Fibroblast of lung (primary cell): ENCODE measurements around the gene ZNF384. TPM values are rescaled to one million over a fixed set of nuclear protein-coding genes. Genes with fewer than 3 reads are reported as not detected.
"Not testable (repeated sequence)": the region's sequence is repeated elsewhere in the genome, so short reads cannot be mapped to it uniquely, and the experiment has no call there.

ENCODE experiments used
- DNase-seq, 2 donors: peaks; one replicate each; pipeline versions ENCODE4 v3.0.0 to v3.0.0-alpha.2; 2010; ENCODE audit warnings: low read depth in 2 of 2
- H2AFZ ChIP-seq: 2 replicates; pipeline ENCODE4 v1.5.1; 2012; ENCODE audit warnings: low read length, control low read depth, inconsistent platforms
- H3K27ac ChIP-seq: 2 replicates; pipeline ENCODE4 v1.5.1; 2011; ENCODE audit warnings: low read length, control low read depth; ENCODE audit not compliant: insufficient read depth
- H3K27me3 ChIP-seq: 2 replicates; pipeline ENCODE4 v1.5.1; 2011; ENCODE audit warnings: mild to moderate bottlenecking, low read length; ENCODE audit not compliant: control insufficient read depth, insufficient read depth
- H3K36me3 ChIP-seq: 2 replicates; pipeline ENCODE4 v1.5.1; 2011; ENCODE audit warnings: low read length; ENCODE audit not compliant: control insufficient read depth, insufficient read depth
- H3K4me1 ChIP-seq: 2 replicates; pipeline ENCODE4 v1.5.1; 2011; ENCODE audit warnings: low read length; ENCODE audit not compliant: control insufficient read depth, insufficient read depth; ENCODE audit errors: extremely low read depth
- H3K4me2 ChIP-seq: 2 replicates; pipeline ENCODE4 v1.5.1; 2011; ENCODE audit warnings: low read length, control low read depth; ENCODE audit not compliant: insufficient read depth; ENCODE audit errors: extremely low read depth
- H3K4me3 ChIP-seq, 4 experiments: fragments of 200-600 bp in 1 of 4; sonication (generic) in 1 of 4; replicated peaks in 1 of 4; 2 replicates each; pipeline ENCODE4 v1.5.1; 2011 to 2016; ENCODE audit warnings: low read length in 4 of 4, low read depth in 3 of 4, mild to moderate bottlenecking in 3 of 4, control low read depth in 2 of 4, inconsistent platforms in 1 of 4, mixed read lengths in 1 of 4; ENCODE audit not compliant: insufficient read depth in 1 of 4; ENCODE audit errors: control extremely low read depth in 1 of 4
- H3K79me2 ChIP-seq: 2 replicates; pipeline ENCODE4 v1.5.1; 2012; ENCODE audit warnings: mild to moderate bottlenecking, low read length, inconsistent platforms; ENCODE audit not compliant: control insufficient read depth, insufficient read depth
- H3K9ac ChIP-seq: 2 replicates; pipeline ENCODE4 v1.5.1; 2011; ENCODE audit warnings: mild to moderate bottlenecking, low read length, control low read depth; ENCODE audit not compliant: insufficient read depth
- H3K9me3 ChIP-seq: 2 replicates; pipeline ENCODE4 v1.5.1; 2012; ENCODE audit warnings: low read depth, low read length; ENCODE audit not compliant: control insufficient read depth, insufficient read depth
- H4K20me1 ChIP-seq: 2 replicates; pipeline ENCODE4 v1.5.1; 2011; ENCODE audit warnings: low read length; ENCODE audit not compliant: control insufficient read depth, insufficient read depth; ENCODE audit errors: extremely low read depth
- CTCF ChIP-seq, 2 donors: IDR thresholded peaks in 1 of 2; conservative IDR thresholded peaks in 1 of 2; 1 replicate in 1 of 2; 2 replicates in 1 of 2; pipeline ENCODE4 v1.5.1; 2011 to 2012; ENCODE audit warnings: low read length in 2 of 2, control low read depth in 1 of 2, inconsistent platforms in 1 of 2, low read depth in 1 of 2, mild to moderate bottlenecking in 1 of 2
- EZH2 ChIP-seq: IDR thresholded peaks from 2 replicates; pipeline ENCODE4 v1.5.1; 2012; ENCODE audit warnings: low read length, control low read depth, mild to moderate bottlenecking; ENCODE audit errors: missing control alignments
- polyA plus RNA-seq, 2 donors: library from polyadenylated mRNA; depleted of rRNA in 1 of 2; stranded (reverse) in 1 of 2; unstranded in 1 of 2; fragments of >200 nt; gene quantifications; 2 replicates each; pipeline ENCODE4 v1.2.1, GENCODE V29; 2011 to 2012; ENCODE audit warnings: missing spikeins in 1 of 2
- total RNA-seq: library from RNA; depleted of rRNA; stranded (reverse); fragments of >200 nt; gene quantifications from 2 replicates; pipeline ENCODE4 v1.2.1, GENCODE V29; 2014

Gene ZNF384
- total and polyA plus RNA-seq, 2 donors (not counting 1 experiment from before 2014, with no cell fraction given): 12.2 to 34.8 TPM

DNA sequence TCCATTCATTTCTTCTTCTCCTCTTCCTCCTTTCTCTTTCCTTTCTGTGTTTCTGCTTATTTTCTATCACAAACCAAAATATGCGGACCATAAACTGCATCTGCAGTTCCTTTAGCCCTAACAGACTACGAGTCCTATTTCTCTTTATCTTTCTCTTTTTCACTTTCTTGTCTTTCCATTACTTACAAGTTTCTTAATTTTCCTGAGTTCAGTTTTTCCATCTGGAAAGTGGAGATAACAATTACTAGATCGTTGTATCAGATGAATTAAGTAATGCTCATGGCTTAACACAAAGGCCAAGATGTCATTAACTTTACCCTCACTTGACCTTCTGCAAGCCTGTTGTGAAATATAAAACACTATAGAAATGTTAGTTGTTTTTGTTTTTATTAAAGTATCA, 33.7 kb upstream of the ZNF384 start:
- H3K9ac ChIP-seq: no peak overlapping the region
- H3K36me3 ChIP-seq: peaks cover 3% of the 10 kb centered on the region
- DNase-seq: no peak
- H3K4me1 ChIP-seq: no peaks in the 10 kb centered on the region
- no peaks in the 10 kb centered on the region for H3K9me3 ChIP-seq
- TF ChIP-seq CTCF (conservative IDR thresholded peaks at IDR 0.05 in 1 of 2, IDR thresholded peaks at IDR 0.05 in 1 of 2; ENCODE audit: low read depth in 1 of 2, low read length in 2 of 2): no peak
- TF ChIP-seq EZH2: no peak
- no peak overlapping the region for H3K4me2 ChIP-seq
- no peak overlapping the region for H3K27ac ChIP-seq
- no peaks in the 10 kb centered on the region for H3K27me3 ChIP-seq
- no peak overlapping the region for H2AFZ ChIP-seq
- no peaks in the 10 kb centered on the region for H4K20me1 ChIP-seq
- peaks cover 7% of the 10 kb centered on the region for H3K79me2 ChIP-seq
- no peak overlapping the region for H3K4me3 ChIP-seq

- no peaks in the 10 kb centered on the region for H4K20me1 ChIP-seq
- no peaks in the 10 kb centered on the region for H3K9me3 ChIP-seq
- no peaks in the 10 kb centered on the region for H3K4me1 ChIP-seq
- no peaks in the 10 kb centered on the region for H3K27me3 ChIP-seq
- H3K27ac ChIP-seq: no peak overlapping the region
- TF ChIP-seq CTCF (conservative IDR thresholded peaks at IDR 0.05 in 1 of 2, IDR thresholded peaks at IDR 0.05 in 1 of 2; ENCODE audit: low read depth in 1 of 2, low read length in 2 of 2): no peak
- TF ChIP-seq EZH2: no peak
- no peak overlapping the region for H3K4me2 ChIP-seq
- no peak overlapping the region for H3K4me3 ChIP-seq
- no peak overlapping the region for H2AFZ ChIP-seq
- no peak overlapping the region for H3K9ac ChIP-seq
- no peaks in the 10 kb centered on the region for H3K79me2 ChIP-seq
- no peak for DNase-seq
- no peaks in the 10 kb centered on the region for H3K36me3 ChIP-seq
These were observed 27.8 kb upstream of the ZNF384 start for GRCh38 chr12:6716874-6717437.

DNA sequence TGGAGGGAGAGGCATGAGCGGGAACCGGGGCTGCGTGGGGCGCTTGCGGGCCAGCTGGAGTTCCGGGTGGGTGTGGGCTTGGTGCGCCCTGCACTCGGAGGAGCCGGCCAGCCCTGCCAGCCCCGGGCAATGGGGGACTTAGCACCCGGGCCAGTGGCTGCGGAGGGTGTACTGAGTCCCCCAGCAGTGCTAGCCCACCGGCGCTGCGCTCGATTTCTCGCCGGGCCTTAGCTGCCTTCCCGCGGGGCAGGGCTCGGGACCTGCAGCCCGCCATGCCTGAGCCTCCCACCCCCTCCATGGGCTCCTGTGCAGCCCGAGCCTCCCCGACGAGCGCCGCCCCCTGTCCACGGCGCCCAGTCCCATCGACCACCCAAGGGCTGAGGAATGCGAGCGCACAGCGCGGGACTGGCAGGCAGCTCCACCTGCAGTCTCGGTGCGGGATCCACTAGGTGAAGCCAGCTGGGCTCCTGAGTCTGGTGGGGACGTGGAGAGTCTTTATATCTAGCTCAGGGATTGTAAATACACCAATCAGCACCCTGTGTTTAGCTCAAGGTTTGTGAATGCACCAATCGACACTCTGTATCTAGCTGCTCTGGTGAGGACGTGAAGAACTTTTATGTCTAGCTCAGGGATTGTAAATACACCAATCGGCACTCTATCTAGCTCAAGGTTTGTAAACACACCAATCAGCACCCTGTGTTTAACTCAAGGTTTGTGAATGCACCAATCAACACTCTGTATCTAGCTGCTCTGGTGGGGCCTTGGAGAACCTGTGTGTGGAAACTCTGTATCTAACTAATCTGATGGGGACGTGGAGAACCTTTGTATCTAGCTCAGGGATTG, 27.1 kb upstream of the ZNF384 start:
- H3K27ac ChIP-seq, H3K27me3 ChIP-seq, H4K20me1 ChIP-seq, H3K4me3 ChIP-seq, H2AFZ ChIP-seq, H3K9ac ChIP-seq, H3K4me2 ChIP-seq, DNase-seq, H3K36me3 ChIP-seq, H3K9me3 ChIP-seq, H3K4me1 ChIP-seq, H3K79me2 ChIP-seq: not testable (repeated sequence)
